ENCODE measurements around the gene SAFB. TPM values are rescaled to one million over a fixed set of nuclear protein-coding genes. Genes with fewer than 3 reads are reported as not detected.

The SAFB gene
- total RNA-seq, 4 donors from 2014 or later: 65.5 to 135 (median 86.4) TPM

- TF ChIP-seq CTCF (IDR thresholded peaks at IDR 0.05; ENCODE audit: low read depth): no peak
Observed at GRCh38 chr19:5585461-5586299, 37.2 kb upstream of the SAFB start.

- no peak for TF ChIP-seq CTCF (IDR thresholded peaks at IDR 0.05; ENCODE audit: low read depth)
Observed at GRCh38 chr19:5586300-5587070, 36.4 kb upstream of the SAFB start.

- no peak for TF ChIP-seq CTCF (IDR thresholded peaks at IDR 0.05; ENCODE audit: low read depth)
Observed at GRCh38 chr19:5587071-5587455, 35.8 kb upstream of the SAFB start.

- no peak for TF ChIP-seq CTCF (IDR thresholded peaks at IDR 0.05; ENCODE audit: low read depth)
Observed at GRCh38 chr19:5587661-5588060, 35.2 kb upstream of the SAFB start.

- TF ChIP-seq CTCF (IDR thresholded peaks at IDR 0.05; ENCODE audit: low read depth): no peak
Observed at GRCh38 chr19:5588441-5588840, 34.4 kb upstream of the SAFB start.

- no peak for TF ChIP-seq CTCF (IDR thresholded peaks at IDR 0.05; ENCODE audit: low read depth)
Observed at GRCh38 chr19:5588906-5589676, 33.8 kb upstream of the SAFB start.

All from subcutaneous adipose tissue (tissue), 4 donors.